ENCODE measurements around the gene CNPY2.

DNA sequence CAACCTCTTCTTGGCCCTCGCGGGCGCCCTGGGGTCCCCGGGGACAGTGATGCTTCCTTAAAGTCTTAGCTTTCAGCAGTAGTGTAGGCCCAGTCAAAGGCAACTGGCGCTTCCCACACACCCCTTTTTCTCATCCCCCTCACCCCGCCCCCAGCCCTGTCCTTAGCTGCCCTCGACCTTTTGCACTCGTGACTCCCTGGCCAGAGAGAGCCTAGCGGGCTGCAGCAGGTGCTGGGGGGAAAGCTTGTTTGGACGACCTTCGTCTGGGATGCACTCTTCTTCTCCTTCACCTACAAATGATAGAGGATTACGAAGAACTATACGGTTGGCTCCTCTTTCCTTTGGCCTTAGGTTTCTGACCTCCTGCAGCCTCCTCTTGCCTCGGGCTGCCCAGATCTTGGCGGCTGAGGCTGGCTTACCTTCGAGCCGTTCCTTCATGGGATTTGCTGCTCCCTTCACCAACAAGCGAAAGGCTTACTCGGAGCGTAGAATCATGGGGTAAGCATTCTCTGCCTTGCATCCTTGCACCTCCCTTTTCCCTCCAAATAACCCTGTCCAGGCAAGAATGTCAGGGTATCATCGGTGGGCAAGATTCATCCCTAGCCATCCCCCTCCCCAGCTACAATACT lies 48.2 kb downstream of the CNPY2 start:
- TF ChIP-seq, protein P1, sequence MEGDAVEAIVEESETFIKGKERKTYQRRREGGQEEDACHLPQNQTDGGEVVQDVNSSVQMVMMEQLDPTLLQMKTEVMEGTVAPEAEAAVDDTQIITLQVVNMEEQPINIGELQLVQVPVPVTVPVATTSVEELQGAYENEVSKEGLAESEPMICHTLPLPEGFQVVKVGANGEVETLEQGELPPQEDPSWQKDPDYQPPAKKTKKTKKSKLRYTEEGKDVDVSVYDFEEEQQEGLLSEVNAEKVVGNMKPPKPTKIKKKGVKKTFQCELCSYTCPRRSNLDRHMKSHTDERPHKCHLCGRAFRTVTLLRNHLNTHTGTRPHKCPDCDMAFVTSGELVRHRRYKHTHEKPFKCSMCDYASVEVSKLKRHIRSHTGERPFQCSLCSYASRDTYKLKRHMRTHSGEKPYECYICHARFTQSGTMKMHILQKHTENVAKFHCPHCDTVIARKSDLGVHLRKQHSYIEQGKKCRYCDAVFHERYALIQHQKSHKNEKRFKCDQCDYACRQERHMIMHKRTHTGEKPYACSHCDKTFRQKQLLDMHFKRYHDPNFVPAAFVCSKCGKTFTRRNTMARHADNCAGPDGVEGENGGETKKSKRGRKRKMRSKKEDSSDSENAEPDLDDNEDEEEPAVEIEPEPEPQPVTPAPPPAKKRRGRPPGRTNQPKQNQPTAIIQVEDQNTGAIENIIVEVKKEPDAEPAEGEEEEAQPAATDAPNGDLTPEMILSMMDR (IDR thresholded peaks at IDR 0.05), result no peak
- TF ChIP-seq POLR2AphosphoS5 (IDR thresholded peaks at IDR 0.05), result no peak
- TF ChIP-seq POLR2A (IDR thresholded peaks at IDR 0.05), result no peak

Measured in breast epithelium (tissue), 3 donors.